Measurements from ENCODE around the gene RCAN1. TPM values are rescaled to one million over a fixed set of nuclear protein-coding genes. Genes with fewer than 3 reads are reported as not detected.

Gene RCAN1
- total RNA-seq, 2 experiments from 2014 or later: 1.1 to 1.5 TPM

- intact Hi-C loops (cut with DNase I, micrococcal nuclease): no loop called here
- Histone ChIP-seq H3K27me3 (ENCODE audit: control insufficient read depth in 1 of 2, insufficient read depth in 2 of 2, low read length in 2 of 2) (no peaks in the 10 kb centered on the region), H3K4me1 (ENCODE audit: insufficient read depth, low read length) (peaks cover 7% of the 10 kb centered on the region), H3K9me3 (ENCODE audit: control insufficient read depth in 1 of 2, insufficient read depth in 1 of 2, low read length in 2 of 2) (no peaks in the 10 kb centered on the region), H3K4me3 (ENCODE audit: low read length) (no peak overlapping the region), H3K36me3 (ENCODE audit: insufficient read depth, low read length) (no peaks in the 10 kb centered on the region), H3K27ac (ENCODE audit: low read depth in 1 of 2, low read length in 2 of 2) (no peak overlapping the region)
- peaks cover 10% of the 10 kb centered on the region for H3K4me1 Mint-ChIP-seq (ENCODE audit: low read depth)
- no peaks in the 10 kb centered on the region for H3K27me3 Mint-ChIP-seq
- TF ChIP-seq CTCF (IDR thresholded peaks at IDR 0.05): no peak
- H3K36me3 Mint-ChIP-seq (ENCODE audit: low read depth): no peaks in the 10 kb centered on the region
- H3K27ac Mint-ChIP-seq: no peak overlapping the region
- ATAC-seq (ENCODE audit: poor library complexity): no peak
- H3K9me3 Mint-ChIP-seq: peaks cover 3% of the 10 kb centered on the region
- no peak overlapping the region for H3K4me3 Mint-ChIP-seq
- CTCF ChIA-PET: no interaction called here
- POLR2A ChIA-PET: no interaction called here
- no peak for DNase-seq
Measured at GRCh38 chr21:34531399-34531798, 83.5 kb downstream of the RCAN1 start.

- intact Hi-C loops (cut with DNase I, micrococcal nuclease): no loop called here
- Mint-ChIP-seq H3K36me3 (ENCODE audit: low read depth) (no peaks in the 10 kb centered on the region), H3K9me3 (peaks cover 3% of the 10 kb centered on the region), H3K4me3 (no peak overlapping the region), H3K27ac (no peak overlapping the region), H3K4me1 (ENCODE audit: low read depth) (peaks cover 13% of the 10 kb centered on the region), H3K27me3 (no peaks in the 10 kb centered on the region)
- H3K27me3 ChIP-seq (ENCODE audit: control insufficient read depth in 1 of 2, insufficient read depth in 2 of 2, low read length in 2 of 2): no peaks in the 10 kb centered on the region
- POLR2A ChIA-PET: no interaction called here
- DNase-seq (no peak), ATAC-seq (ENCODE audit: poor library complexity) (no peak)
- no peak overlapping the region for H3K4me3 ChIP-seq (ENCODE audit: low read length)
- no peak overlapping the region for H3K27ac ChIP-seq (ENCODE audit: low read depth in 1 of 2, low read length in 2 of 2)
- no peaks in the 10 kb centered on the region for H3K9me3 ChIP-seq (ENCODE audit: control insufficient read depth in 1 of 2, insufficient read depth in 1 of 2, low read length in 2 of 2)
- TF ChIP-seq CTCF (IDR thresholded peaks at IDR 0.05): no peak
- H3K36me3 ChIP-seq (ENCODE audit: insufficient read depth, low read length): no peaks in the 10 kb centered on the region
- H3K4me1 ChIP-seq (ENCODE audit: insufficient read depth, low read length): peaks cover 7% of the 10 kb centered on the region
- CTCF ChIA-PET: no interaction called here
Measured at GRCh38 chr21:34530261-34530660, 84.7 kb downstream of the RCAN1 start.

- intact Hi-C loops (cut with DNase I, micrococcal nuclease): no loop called here
- ATAC-seq (ENCODE audit: poor library complexity) (no peak), DNase-seq (no peak)
- Histone ChIP-seq H3K4me3 (ENCODE audit: low read length) (no peak overlapping the region), H3K36me3 (ENCODE audit: insufficient read depth, low read length) (no peaks in the 10 kb centered on the region), H3K9me3 (ENCODE audit: control insufficient read depth in 1 of 2, insufficient read depth in 1 of 2, low read length in 2 of 2) (no peaks in the 10 kb centered on the region), H3K27ac (ENCODE audit: low read depth in 1 of 2, low read length in 2 of 2) (no peak overlapping the region), H3K27me3 (ENCODE audit: control insufficient read depth in 1 of 2, insufficient read depth in 2 of 2, low read length in 2 of 2) (no peaks in the 10 kb centered on the region), H3K4me1 (ENCODE audit: insufficient read depth, low read length) (peaks cover 7% of the 10 kb centered on the region)
- no peaks in the 10 kb centered on the region for H3K27me3 Mint-ChIP-seq
- no peak overlapping the region for H3K4me3 Mint-ChIP-seq
- no peaks in the 10 kb centered on the region for H3K36me3 Mint-ChIP-seq (ENCODE audit: low read depth)
- peaks cover 3% of the 10 kb centered on the region for H3K9me3 Mint-ChIP-seq
- ChIA-PET POLR2A (no interaction called here), CTCF (no interaction called here)
- TF ChIP-seq CTCF (IDR thresholded peaks at IDR 0.05): no peak
- H3K27ac Mint-ChIP-seq: no peak overlapping the region
- H3K4me1 Mint-ChIP-seq (ENCODE audit: low read depth): peaks cover 13% of the 10 kb centered on the region
Measured at GRCh38 chr21:34528131-34528561, 86.8 kb downstream of the RCAN1 start.

All from CD4-positive, alpha-beta T cell (primary cell).